ENCODE measurements around the gene ZFYVE1. TPM values are rescaled to one million over a fixed set of nuclear protein-coding genes. Genes with fewer than 3 reads are reported as not detected.
A peak's percentile ranks its signal among the peaks of the same experiment; 100 is the strongest.
"Not testable (repeated sequence)": the region's sequence is repeated elsewhere in the genome, so short reads cannot be mapped to it uniquely, and the experiment has no call there.

Gene ZFYVE1
- total RNA-seq, 1 donor from 2014 or later = 14.1 TPM

DNA sequence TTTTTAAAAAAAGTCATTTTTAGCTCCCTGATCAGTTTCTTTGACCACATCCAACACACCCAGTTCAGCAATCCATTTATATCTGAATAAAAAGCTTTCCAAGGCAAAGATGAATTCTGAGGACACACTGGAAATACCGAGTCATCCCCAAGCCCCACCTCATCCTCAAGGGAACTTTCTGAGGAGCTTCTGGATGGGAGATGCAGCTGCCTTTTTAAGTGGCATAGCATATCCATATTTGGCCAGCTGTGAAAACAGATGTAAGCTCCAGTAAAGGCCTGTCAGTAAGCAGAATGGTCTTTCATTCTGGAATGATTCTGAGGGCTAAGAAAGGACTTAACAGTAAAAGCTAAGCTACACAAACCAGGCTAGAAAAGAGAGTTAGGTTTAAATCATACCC lies 18.4 kb downstream of the ZFYVE1 start:
- intact Hi-C loops (cut with DNase I) = no loop called here
- ATAC-seq (no peak), DNase-seq (ENCODE audit: missing footprints) (no peak)

DNA sequence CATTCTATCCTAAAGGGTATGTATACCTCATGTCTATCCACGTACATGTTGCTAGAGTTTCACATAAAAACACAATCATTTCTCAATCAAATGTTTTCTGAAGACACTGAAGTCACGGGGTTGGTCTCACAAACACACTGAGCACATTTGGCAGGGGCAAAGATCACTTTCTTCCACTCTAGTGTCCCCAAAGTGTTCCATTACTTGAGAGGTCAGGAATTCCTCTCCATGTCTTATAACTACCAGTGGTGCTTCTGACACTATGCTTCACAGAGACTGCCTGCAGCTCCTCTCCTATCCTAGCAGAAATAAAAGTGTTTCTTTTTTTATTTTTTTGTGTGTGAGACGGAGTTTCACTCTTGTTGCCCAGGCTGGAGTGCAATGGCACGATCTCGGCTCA lies 19.1 kb downstream of the ZFYVE1 start:
- intact Hi-C loops (cut with DNase I) = no loop called here
- no peak for ATAC-seq
- no peak for DNase-seq (ENCODE audit: missing footprints)

DNA sequence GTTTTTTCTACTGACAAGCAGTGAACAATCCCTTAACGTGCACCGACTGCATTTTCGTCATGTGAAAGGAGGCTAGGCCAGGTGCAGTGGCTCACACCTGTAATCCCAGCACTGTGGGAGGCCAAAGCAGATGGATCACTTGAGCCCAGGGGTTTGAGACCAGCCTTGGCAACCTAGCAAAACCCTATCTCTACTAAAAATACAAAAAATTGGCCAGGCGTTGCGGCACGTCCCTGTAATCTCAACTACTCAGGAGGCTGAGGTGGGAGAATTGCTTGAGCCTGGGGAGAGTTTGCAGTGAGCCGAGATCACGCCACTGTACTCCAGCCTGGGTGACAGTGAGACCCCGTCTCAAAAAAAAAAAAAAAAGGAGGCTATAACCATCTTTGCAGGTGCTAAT lies 22.3 kb downstream of the ZFYVE1 start:
- intact Hi-C loops (cut with DNase I); DNase-seq (ENCODE audit: missing footprints); ATAC-seq: not testable (repeated sequence)

DNA sequence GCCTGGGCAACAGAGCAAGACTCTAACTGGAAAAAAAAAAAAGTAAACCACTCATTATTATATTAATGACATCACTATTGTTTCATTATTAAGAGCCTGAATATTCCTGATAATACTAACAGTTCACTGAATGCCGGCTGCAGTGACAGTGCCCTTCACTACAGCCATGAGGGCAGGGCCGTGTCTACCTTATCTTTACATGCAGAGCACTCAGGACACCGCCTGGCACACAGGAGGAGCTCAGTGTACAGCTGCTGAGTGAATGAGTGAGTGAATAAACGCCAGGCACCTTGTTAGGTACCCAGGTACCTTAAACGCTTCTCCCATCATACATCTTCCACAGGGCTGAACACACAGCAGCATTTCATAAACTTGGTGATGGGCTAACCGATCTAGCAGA lies 23.2 kb downstream of the ZFYVE1 start:
- no peak for DNase-seq (ENCODE audit: missing footprints)
- intact Hi-C loops (cut with DNase I) = no loop called here
- peak; percentile 83 for ATAC-seq

DNA sequence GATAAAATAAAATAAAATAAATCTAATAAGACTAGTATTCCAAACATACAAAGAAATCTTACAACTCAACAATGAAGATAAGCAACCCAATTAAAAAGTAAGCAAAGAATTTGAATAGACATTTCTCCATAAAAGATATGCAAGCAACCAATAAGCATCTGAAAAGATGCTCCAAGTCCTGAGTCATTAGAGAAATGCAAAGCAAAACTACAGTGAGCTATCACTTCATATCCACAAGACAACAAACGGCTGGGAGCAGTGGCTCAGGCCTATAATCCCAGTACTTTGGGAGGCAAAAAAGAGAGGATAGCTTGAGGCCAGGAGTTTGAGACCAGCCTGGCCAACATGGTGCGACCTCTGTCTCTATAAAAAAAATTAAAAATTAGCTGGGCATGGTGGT lies 26.8 kb downstream of the ZFYVE1 start:
- ATAC-seq (no peak), DNase-seq (ENCODE audit: missing footprints) (no peak)
- intact Hi-C loops (cut with DNase I) = no loop called here

- DNase-seq (ENCODE audit: missing footprints) (no peak), ATAC-seq (no peak)
- intact Hi-C loops (cut with DNase I) = no loop called here
Observed at GRCh38 chr14:72999316-72999715, 27.6 kb downstream of the ZFYVE1 start.

- DNase-seq (ENCODE audit: missing footprints) (no peak), ATAC-seq (no peak)
- intact Hi-C loops (cut with DNase I) = no loop called here
Observed at GRCh38 chr14:72998252-72998903, 28.5 kb downstream of the ZFYVE1 start.

GRCh38 chr14:72996916-72997315 lies 30.0 kb downstream of the ZFYVE1 start:
- ATAC-seq (no peak), DNase-seq (ENCODE audit: missing footprints) (no peak)
- intact Hi-C loops (cut with DNase I) = no loop called here

DNA sequence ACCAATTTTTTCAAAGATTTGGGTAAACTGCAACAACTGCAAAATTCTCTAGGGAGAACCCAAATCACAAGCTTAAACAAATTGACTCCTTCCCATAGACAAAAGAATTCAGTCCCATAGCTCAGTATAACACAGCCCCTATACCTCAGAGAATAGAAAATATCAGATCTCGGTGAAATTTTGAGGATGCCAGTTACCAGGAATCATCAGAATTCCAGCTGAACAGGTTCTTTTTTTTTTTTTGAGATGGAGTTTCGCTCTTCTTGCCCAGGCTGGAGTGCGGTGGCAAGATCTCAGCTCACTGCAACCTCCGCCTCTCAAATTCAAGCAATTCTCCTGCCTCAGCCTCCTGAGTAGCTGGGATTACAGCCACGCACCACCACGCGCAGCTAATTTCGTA lies 36.7 kb downstream of the ZFYVE1 start:
- no peak for DNase-seq (ENCODE audit: missing footprints)
- ATAC-seq = no peak
- intact Hi-C loops (cut with DNase I) = no loop called here

GRCh38 chr14:72986857-72987256 lies 40.0 kb downstream of the ZFYVE1 start:
- intact Hi-C loops (cut with DNase I) = no loop called here
- ATAC-seq (no peak), DNase-seq (ENCODE audit: missing footprints) (no peak)

DNA sequence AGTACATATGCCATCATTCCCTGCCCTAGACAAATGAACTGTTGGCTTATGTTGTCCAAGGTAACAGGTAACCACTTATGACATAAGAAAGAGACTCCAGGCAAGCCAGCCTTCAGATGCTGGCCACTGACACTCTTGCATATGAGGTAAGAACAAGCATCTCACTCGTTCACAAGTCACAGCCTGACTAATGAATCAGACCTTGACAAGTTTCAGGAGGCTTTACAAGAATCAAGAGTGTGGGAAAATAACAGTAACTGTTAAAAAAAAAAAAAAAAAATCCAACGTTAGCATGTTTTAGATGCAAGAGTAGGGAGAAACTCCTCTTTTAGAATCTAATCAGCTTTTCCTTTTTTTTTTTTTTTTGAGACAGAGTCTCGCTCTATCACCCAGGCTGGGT lies 40.7 kb downstream of the ZFYVE1 start:
- ATAC-seq (no peak), DNase-seq (ENCODE audit: missing footprints) (no peak)
- intact Hi-C loops (cut with DNase I) = no loop called here

DNA sequence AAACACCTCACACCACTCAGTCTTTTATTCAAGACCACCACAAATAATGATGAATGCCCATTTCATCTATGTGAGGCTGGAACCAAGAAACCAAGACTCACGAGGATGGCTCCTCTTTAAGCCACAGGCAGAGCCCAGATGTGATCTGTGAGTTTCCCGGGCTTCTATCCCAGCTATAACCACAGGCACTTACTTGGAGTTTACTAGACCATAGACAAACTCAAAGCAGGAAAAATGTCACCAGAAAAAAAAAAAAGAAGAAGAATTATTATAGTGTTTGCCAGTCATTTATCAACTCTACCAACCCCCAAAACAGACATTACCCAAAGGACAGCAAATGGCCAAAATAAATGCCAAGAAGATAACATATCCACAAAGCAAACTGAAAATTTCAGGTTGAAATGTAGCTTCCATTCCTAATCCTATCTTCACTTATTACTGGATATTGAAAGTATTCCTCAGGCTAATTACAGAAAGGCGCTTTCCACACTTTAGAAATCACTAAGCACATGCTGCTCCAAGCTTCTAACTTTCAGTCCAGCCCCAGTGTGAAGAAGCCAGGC lies 44.7 kb downstream of the ZFYVE1 start:
- intact Hi-C loops (cut with DNase I) = no loop called here
- ATAC-seq (no peak), DNase-seq (ENCODE audit: missing footprints) (no peak)

DNA sequence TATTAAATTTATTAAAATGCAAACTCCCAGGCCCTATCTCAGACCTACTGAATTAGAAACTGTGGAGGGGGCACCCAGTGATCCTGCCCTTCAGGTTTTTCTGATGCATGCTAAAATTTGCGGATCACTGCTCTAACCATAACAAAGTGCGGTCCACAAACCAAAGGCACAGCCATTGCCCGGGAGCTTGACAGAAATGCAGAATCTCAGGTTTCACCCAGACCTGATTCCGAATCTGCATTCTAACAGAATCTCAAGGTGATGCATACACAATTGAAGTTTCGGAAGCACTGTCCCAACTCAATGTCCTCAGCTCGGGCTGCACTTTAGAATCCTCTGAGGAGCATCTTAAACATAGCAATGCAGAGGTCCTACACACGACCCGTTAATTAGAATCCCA lies 46.0 kb downstream of the ZFYVE1 start:
- intact Hi-C loops (cut with DNase I) = no loop called here
- no peak for DNase-seq (ENCODE audit: missing footprints)
- ATAC-seq = no peak

DNA sequence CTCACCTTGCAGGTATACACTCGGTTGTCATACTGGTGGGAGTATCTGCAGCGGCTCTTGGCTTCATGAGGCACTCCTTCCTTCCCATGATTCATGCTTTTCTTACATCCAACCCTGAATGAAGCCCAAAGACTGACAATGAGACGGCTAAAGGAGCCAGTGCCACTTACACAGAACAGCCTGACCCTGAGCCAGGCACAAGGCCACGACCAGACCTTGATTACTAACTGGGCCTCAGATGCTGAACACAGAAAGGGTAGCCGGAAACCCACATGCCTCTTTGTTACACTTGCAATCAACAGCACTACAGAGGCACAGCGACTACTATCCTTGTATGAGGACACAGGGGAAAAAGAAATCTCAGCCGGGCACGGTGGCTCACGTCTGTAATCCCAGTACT lies 48.0 kb downstream of the ZFYVE1 start:
- ATAC-seq = no peak
- intact Hi-C loops (cut with DNase I) = no loop called here
- no peak for DNase-seq (ENCODE audit: missing footprints)

DNA sequence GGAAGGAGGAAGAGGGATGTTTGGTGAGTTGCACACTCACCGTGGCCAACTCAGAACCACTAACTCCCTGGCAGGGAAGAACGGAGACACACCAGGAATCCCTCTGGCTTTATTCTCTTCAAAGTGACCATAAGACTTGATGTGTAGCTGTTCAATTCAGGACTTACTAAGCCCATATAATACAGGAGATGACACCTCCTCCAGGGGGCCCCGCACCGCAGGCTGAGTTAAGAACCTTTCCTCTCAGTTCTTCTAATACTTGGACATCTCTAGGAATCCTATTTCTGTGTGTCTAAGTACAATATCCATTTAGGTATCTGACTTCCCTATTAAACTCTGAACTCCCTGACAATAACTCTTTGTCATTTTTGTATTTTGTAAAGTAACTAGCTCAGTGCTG lies 51.1 kb downstream of the ZFYVE1 start:
- DNase-seq (ENCODE audit: missing footprints) (no peak), ATAC-seq (no peak)
- intact Hi-C loops (cut with DNase I) = no loop called here

- ATAC-seq (no peak), DNase-seq (ENCODE audit: missing footprints) (no peak)
- intact Hi-C loops (cut with DNase I) = no loop called here
Observed at GRCh38 chr14:72974661-72975060, 52.2 kb downstream of the ZFYVE1 start.

DNA sequence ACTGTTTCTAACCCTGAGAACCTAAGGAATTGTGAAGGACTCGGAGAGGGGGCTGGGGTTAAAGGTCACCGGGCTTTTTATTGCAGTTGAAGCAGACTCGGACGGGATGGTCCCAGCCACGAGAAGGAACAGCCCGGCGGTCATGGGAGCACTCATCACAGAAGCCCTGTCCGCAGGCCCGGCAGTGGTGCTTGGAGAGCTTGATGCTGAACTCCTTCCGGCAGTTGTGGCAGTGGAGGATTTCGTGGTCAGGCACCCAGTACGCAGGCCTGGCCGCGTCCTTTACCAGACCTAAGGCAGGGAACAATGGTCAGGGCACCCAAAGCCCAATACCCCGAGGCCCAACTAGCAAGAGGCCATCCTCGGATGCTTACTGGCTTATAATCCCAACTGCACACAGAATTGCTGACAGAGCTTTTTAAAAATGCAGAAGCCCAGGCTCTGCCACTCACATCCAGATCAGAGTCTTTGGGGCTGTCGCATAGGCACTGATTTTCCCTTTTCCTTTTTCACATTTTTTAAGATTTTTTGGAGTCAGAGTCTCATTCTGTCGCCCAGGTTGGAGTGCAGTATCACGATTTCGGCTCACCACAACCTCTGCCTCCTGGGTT lies 56.0 kb downstream of the ZFYVE1 start:
- intact Hi-C loops (cut with DNase I) = no loop called here
- ATAC-seq = no peak

DNA sequence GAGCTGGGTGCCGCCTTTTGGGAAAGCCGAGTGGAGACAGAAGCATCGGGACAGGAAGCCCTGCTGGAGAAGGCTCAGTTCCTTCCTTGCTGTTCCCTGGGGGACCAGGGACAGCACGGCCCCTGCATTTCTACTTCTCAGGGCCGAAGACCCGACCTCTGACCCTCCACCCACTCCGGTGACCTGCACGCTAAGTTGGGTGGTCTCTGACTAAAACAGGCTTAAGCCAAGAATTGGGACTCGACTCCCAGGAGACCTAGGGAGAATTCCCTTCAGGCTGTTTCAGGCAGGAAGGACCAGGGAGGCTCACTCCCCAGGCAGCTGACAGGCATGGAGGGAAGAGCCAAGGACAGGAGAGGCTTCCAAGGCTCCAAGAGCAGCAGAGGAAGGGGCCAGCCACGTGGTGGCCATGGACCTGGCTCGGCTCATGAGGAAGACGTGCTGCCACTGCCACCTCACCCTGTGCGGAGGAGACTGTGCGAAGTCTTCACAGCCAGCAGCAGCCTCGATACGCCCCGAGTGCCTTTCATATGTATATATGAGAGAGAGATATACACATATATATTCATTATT lies 56.8 kb downstream of the ZFYVE1 start:
- ATAC-seq = no peak
- no peak for DNase-seq (ENCODE audit: missing footprints)
- intact Hi-C loops (cut with DNase I) = no loop called here

More for the DNA sequence above, 56.0 kb downstream of the ZFYVE1 start:
- DNase-seq (ENCODE audit: missing footprints) = no peak

GRCh38 chr14:72968316-72968715 lies 58.6 kb downstream of the ZFYVE1 start:
- DNase-seq (ENCODE audit: missing footprints) (no peak), ATAC-seq (no peak)
- intact Hi-C loops (cut with DNase I) = no loop called here

- ATAC-seq (no peak), DNase-seq (ENCODE audit: missing footprints) (no peak)
- intact Hi-C loops (cut with DNase I) = no loop called here
Observed at GRCh38 chr14:72966038-72966437, 60.9 kb downstream of the ZFYVE1 start.
